Brain microvascular endothelial cell (primary cell): ENCODE results near the gene TCF7.

Source experiments
- DNase-seq: peaks from one replicate; pipeline ENCODE4 v3.0.0-alpha.2; 2020
- H3K27ac ChIP-seq: fragments of 250-450 bp; sonication (Bioruptor Pico); 2 replicates; pipeline ENCODE4 v1.5.1; 2020; ENCODE audit warnings: mild to moderate bottlenecking, moderate library complexity
- H3K27me3 ChIP-seq: fragments of 250-450 bp; sonication (Bioruptor Pico); replicated peaks from 2 replicates; pipeline ENCODE4 v1.5.1; 2020; ENCODE audit warnings: mild to moderate bottlenecking
- H3K36me3 ChIP-seq: fragments of 250-450 bp; sonication (Bioruptor Pico); replicated peaks from 2 replicates; pipeline ENCODE4 v1.5.1; 2020; ENCODE audit warnings: mild to moderate bottlenecking
- H3K4me3 ChIP-seq: 2 replicates; pipeline ENCODE4 v1.5.1; 2011; ENCODE audit warnings: low read depth, mild to moderate bottlenecking, control low read depth, low read length, moderate library complexity
- in situ Hi-C: cut with HindIII; loops from 2 replicates; pipeline ENCODE4 v1.10.0; 2017; ENCODE audit warnings: low sequenced_read_pairs, low pct_ligation_motif_present
- TF ChIP-seq, protein P1 (sequence below): IDR thresholded peaks from 2 replicates; pipeline ENCODE4 v1.5.1; 2011; ENCODE audit warnings: low read depth, mild to moderate bottlenecking, moderate library complexity, low read length, control low read depth, inconsistent platforms; ENCODE audit errors: missing control alignments

Gene TCF7

DNA sequence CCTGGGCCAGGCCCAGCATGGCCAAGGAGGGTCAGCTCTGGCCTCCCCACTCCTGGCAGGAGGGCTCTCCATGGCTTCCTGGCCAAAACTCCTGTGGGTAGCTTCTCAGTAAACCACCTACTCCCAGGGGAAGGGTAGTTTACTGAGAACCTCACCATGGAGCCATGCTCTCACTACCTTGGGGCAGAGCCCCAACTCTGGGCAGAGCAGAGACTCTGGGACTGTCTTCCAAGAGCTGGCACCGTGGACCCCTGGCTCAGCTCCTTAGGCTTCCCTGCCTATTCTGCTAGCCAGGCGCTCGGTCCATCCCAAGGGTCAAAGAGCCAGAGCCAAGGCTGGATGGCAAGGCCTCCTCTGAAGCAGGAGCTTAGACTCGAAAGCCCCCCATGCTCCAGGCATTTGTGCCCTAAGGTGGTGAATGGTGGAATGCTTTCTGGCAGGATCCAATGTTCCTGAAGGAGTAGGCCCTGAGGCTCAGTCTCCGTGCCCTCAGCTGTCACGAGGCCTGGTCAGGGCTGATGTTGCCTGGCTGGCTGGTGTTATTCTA is 19.6 kb downstream of the TCF7 start:
- peaks cover 21% of the 10 kb centered on the region for H3K36me3 ChIP-seq
- DNase-seq, result no peak
- H3K4me3 ChIP-seq, result no peak overlapping the region
- H3K27me3 ChIP-seq, result no peaks in the 10 kb centered on the region
- no peak overlapping the region for H3K27ac ChIP-seq
- TF ChIP-seq, protein P1, sequence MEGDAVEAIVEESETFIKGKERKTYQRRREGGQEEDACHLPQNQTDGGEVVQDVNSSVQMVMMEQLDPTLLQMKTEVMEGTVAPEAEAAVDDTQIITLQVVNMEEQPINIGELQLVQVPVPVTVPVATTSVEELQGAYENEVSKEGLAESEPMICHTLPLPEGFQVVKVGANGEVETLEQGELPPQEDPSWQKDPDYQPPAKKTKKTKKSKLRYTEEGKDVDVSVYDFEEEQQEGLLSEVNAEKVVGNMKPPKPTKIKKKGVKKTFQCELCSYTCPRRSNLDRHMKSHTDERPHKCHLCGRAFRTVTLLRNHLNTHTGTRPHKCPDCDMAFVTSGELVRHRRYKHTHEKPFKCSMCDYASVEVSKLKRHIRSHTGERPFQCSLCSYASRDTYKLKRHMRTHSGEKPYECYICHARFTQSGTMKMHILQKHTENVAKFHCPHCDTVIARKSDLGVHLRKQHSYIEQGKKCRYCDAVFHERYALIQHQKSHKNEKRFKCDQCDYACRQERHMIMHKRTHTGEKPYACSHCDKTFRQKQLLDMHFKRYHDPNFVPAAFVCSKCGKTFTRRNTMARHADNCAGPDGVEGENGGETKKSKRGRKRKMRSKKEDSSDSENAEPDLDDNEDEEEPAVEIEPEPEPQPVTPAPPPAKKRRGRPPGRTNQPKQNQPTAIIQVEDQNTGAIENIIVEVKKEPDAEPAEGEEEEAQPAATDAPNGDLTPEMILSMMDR, result no peak
- in situ Hi-C loops, result loop anchor here (25.0 kb wide), 1 partner anchor 97 kb away; no protein-coding TSS in a partner anchor

DNA sequence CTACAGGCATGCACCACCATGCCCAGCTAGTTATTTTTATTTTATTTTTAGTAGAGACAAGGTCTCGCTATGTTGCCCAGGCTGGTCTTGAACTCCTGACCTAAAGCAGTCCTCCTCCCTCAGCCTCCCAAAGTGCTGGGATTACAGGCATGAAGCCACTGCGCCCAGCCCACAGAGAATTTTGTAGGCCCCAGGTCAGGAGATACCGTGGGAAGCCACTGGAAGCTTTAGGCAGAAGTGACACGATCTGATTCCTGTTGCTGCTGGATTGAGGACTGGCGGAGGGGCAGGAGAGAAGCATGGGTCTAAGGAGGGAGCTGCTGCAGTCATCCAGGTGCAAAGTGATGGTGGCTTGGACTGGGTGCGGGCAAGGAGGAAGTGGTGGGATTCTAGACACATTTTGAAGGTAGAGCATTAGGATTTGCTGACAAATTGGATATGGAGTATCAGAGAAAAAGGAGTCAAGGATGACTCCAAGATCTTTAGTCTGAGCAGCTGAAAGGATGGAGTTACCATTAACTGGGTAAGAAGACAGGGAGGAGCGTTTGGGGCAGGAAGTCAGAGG is 20.7 kb downstream of the TCF7 start:
- in situ Hi-C loops, result loop anchor here (25.0 kb wide), 1 partner anchor 98 kb away; no protein-coding TSS in a partner anchor
- TF ChIP-seq, protein P1, result no peak
- Histone ChIP-seq H3K27ac (no peak overlapping the region), H3K4me3 (no peak overlapping the region), H3K36me3 (peaks cover 27% of the 10 kb centered on the region), H3K27me3 (no peaks in the 10 kb centered on the region)
- DNase-seq, result no peak

DNA sequence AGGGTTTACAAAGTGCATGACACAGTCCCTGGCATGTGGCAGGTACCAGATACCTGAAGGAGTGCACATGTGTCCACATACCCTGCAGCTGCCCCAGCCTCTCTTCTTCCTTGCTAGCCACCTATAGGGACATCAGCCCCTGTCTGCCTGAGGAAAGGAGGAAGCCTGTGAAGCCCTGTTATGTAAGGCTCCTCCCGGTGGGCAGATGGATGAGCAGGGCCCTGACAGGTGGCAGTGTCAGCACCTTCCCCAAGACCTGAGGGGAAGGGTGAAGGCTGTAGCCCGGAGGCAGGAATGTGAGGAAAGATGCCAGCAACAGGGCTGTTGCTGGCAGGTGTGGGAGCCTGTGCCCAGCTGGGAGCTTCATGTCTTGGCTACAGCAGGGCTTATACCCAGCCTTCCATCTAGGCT is 21.7 kb downstream of the TCF7 start:
- peaks cover 33% of the 10 kb centered on the region for H3K36me3 ChIP-seq
- DNase-seq, result no peak
- TF ChIP-seq, protein P1, result no peak
- H3K27ac ChIP-seq, result no peak overlapping the region
- H3K4me3 ChIP-seq, result no peak overlapping the region
- no peaks in the 10 kb centered on the region for H3K27me3 ChIP-seq
- in situ Hi-C loops, result loop anchor here (25.0 kb wide), 1 partner anchor 99 kb away; no protein-coding TSS in a partner anchor

DNA sequence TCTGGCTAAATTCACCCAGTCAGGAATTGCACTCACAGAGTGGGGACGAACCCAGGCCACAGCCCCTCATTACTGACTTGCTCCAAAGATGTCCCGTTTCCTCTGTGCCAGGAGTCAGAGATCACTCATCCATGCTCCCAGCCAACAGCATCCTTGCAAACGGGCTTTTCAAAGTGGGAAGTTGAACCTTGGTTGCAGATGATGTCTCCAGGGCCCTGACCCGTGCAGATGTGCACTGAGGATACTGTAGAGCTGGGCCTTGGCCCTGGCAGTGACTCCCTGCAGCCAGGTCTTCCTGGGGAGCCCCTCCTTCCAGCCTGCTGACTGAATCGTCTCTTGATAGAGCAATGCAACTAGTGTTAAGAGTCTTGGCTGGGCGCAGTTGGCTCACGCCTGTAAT is 22.3 kb downstream of the TCF7 start:
- DNase-seq, result no peak
- in situ Hi-C loops, result loop anchor here (25.0 kb wide), 1 partner anchor 99 kb away; no protein-coding TSS in a partner anchor
- peaks cover 35% of the 10 kb centered on the region for H3K36me3 ChIP-seq
- H3K4me3 ChIP-seq, result no peak overlapping the region
- no peak overlapping the region for H3K27ac ChIP-seq
- no peaks in the 10 kb centered on the region for H3K27me3 ChIP-seq
- TF ChIP-seq, protein P1, result no peak

DNA sequence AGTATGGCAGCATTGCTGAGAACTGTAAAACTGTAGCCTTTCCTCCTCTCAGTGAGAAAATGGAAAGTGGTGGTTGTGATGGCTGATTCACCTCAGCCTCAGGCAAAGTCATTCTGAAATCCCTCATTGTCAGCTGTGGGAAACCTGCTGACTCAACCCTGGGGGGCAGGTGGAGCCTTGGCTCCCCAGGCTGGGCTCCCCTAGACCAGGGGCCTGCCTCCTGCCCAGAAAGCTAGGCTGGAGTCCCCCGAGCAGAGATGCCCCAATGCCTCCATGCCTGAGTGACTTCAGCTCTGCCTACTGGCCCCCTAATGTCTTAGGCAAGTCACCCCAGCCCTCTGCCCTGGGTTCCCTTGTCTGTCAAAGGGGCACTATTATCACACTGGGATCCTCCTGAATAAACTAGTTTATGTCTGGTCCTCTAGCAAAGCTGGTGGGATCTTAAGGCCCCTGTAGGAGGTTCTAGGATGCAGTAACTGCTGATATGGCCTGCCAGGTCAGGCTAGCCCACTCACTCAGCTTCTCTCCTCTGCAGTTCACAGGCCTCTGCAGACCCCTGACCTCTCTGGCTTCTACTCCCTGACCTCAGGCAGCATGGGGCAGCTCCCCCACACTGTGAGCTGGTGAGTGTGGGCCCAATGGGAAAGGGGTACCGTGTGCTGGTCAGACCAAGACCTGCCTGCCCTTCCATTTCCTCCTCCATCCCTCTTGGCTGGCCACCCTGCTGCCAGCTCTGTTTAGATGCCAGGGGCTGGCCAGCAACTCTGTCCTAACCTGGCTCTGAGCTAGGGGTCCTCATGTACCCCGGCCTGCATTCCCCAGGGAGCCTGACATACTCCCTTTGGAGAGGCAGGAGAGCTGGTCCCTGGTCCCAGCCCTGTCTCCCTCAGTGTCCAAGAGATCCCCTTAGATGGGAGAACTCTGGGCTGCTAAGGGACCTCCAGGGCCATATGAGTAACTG is 24.2 kb downstream of the TCF7 start:
- Histone ChIP-seq H3K27ac (no peak overlapping the region), H3K27me3 (no peaks in the 10 kb centered on the region), H3K36me3 (peaks cover 39% of the 10 kb centered on the region), H3K4me3 (no peak overlapping the region)
- no peak for DNase-seq
- TF ChIP-seq, protein P1, result no peak
- in situ Hi-C loops, result loop anchor here (25.0 kb wide), 1 partner anchor 101 kb away; no protein-coding TSS in a partner anchor
